Hepatocyte (in vitro differentiated cells): ENCODE results near the gene AMELX.

Source experiments
- EZH2 ChIP-seq: fragments of 200-600 bp; sonication (generic); IDR thresholded peaks from 2 replicates; pipeline ENCODE4 v1.6.1; 2016; ENCODE audit warnings: antibody characterized with exemption, mild to moderate bottlenecking, borderline replicate concordance
- EZH2phosphoT487 ChIP-seq: fragments of 200-600 bp; sonication (generic); IDR thresholded peaks from one replicate; pipeline ENCODE4 v1.6.1; 2018; ENCODE audit warnings: antibody characterized with exemption, mild to moderate bottlenecking, low read depth, moderate library complexity; ENCODE audit not compliant: unreplicated experiment, severe bottlenecking
- TF ChIP-seq, protein P1 (sequence below): fragments of 200-600 bp; sonication (generic); IDR thresholded peaks from 2 replicates; pipeline ENCODE4 v1.5.1; 2016; ENCODE audit warnings: antibody characterized with exemption, mild to moderate bottlenecking; ENCODE audit not compliant: poor library complexity

GRCh38 chrX:11296051-11296450 is 2.8 kb downstream of the AMELX start:
- TF ChIP-seq, protein P1, sequence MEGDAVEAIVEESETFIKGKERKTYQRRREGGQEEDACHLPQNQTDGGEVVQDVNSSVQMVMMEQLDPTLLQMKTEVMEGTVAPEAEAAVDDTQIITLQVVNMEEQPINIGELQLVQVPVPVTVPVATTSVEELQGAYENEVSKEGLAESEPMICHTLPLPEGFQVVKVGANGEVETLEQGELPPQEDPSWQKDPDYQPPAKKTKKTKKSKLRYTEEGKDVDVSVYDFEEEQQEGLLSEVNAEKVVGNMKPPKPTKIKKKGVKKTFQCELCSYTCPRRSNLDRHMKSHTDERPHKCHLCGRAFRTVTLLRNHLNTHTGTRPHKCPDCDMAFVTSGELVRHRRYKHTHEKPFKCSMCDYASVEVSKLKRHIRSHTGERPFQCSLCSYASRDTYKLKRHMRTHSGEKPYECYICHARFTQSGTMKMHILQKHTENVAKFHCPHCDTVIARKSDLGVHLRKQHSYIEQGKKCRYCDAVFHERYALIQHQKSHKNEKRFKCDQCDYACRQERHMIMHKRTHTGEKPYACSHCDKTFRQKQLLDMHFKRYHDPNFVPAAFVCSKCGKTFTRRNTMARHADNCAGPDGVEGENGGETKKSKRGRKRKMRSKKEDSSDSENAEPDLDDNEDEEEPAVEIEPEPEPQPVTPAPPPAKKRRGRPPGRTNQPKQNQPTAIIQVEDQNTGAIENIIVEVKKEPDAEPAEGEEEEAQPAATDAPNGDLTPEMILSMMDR = no peak
- no peak for TF ChIP-seq EZH2phosphoT487
- no peak for TF ChIP-seq EZH2
